HepG2 (cell line): ENCODE measurements around the gene ACADS. TPM values are rescaled to one million over a fixed set of nuclear protein-coding genes. Genes with fewer than 3 reads are reported as not detected.
A peak's percentile ranks its signal among the peaks of the same experiment; 100 is the strongest.

Experiments used
- ATF7-NPFF ChIP-seq: sonication (generic); formaldehyde crosslinking; IDR thresholded peaks from 2 replicates; pipeline ENCODE4 v1.8.1; 2023; ENCODE audit warnings: mild to moderate bottlenecking, low read depth, missing genetic modification reagents, moderate library complexity
- BHLHE40 ChIP-seq: IDR thresholded peaks from 2 replicates; pipeline ENCODE4 v1.6.1; 2011; ENCODE audit warnings: low read length, improper control_type of control experiment
- HIVEP1 ChIP-seq: sonication (generic); formaldehyde crosslinking; IDR thresholded peaks from 2 replicates; pipeline ENCODE4 v1.4.0; 2020; ENCODE audit warnings: mild to moderate bottlenecking, missing genetic modification reagents
- KDM3A ChIP-seq: IDR thresholded peaks from 2 replicates; pipeline ENCODE4 v1.6.1; 2018; ENCODE audit warnings: low read depth, missing compliant biosample characterization
- MBD4 ChIP-seq: IDR thresholded peaks from 2 replicates; pipeline ENCODE4 v1.6.1; 2012; ENCODE audit warnings: low read length, inconsistent platforms, borderline replicate concordance
- PHF5A ChIP-seq: IDR thresholded peaks from one replicate; pipeline ENCODE4 v1.6.1; 2018; ENCODE audit warnings: low read depth, missing genetic modification reagents; ENCODE audit not compliant: unreplicated experiment
- POGK ChIP-seq: sonication (generic); formaldehyde crosslinking; conservative IDR thresholded peaks from 2 replicates; pipeline ENCODE4 v1.8.0; 2022; ENCODE audit warnings: mild to moderate bottlenecking, moderate library complexity, missing genetic modification reagents
- RNF219 ChIP-seq: sonication (generic); formaldehyde crosslinking; IDR thresholded peaks from 2 replicates; pipeline ENCODE4 v1.5.0; 2020; ENCODE audit warnings: mild to moderate bottlenecking, missing genetic modification reagents
- WIZ ChIP-seq: sonication (generic); formaldehyde crosslinking; IDR thresholded peaks from 2 replicates; pipeline ENCODE4 v1.5.1; 2020; ENCODE audit warnings: mild to moderate bottlenecking, missing genetic modification reagents
- XRCC5 ChIP-seq: fragments of 200-400 bp; formaldehyde crosslinking; optimal IDR thresholded peaks from 2 replicates; pipeline ENCODE3; 2017; ENCODE audit warnings: mild to moderate bottlenecking, low read length
- YEATS4 ChIP-seq: sonication (generic); formaldehyde crosslinking; IDR thresholded peaks from 2 replicates; pipeline ENCODE4 v1.4.0; 2020; ENCODE audit warnings: missing genetic modification reagents, borderline replicate concordance
- ZBTB25 ChIP-seq: IDR thresholded peaks from 2 replicates; pipeline ENCODE4 v1.6.1; 2018; ENCODE audit warnings: missing genetic modification reagents
- ZGPAT ChIP-seq: IDR thresholded peaks from 2 replicates; pipeline ENCODE4 v1.6.1; 2016; ENCODE audit warnings: mild to moderate bottlenecking
- ZNF12 ChIP-seq: sonication (generic); formaldehyde crosslinking; IDR thresholded peaks from 2 replicates; pipeline ENCODE4 v1.5.0; 2020; ENCODE audit warnings: missing genetic modification reagents
- ZNF337 ChIP-seq: sonication (generic); formaldehyde crosslinking; IDR thresholded peaks from 2 replicates; pipeline ENCODE4 v1.5.1; 2020; ENCODE audit warnings: missing genetic modification reagents, low read depth, mild to moderate bottlenecking, borderline replicate concordance
- ZNF687 ChIP-seq: sonication (generic); formaldehyde crosslinking; IDR thresholded peaks from 2 replicates; pipeline ENCODE4 v1.5.1; 2020; ENCODE audit warnings: mild to moderate bottlenecking, missing genetic modification reagents, moderate library complexity
- ZNF776 ChIP-seq: sonication (generic); formaldehyde crosslinking; IDR thresholded peaks from 2 replicates; pipeline ENCODE4 v1.4.0; 2020; ENCODE audit warnings: mild to moderate bottlenecking, missing genetic modification reagents
- ZNF879 ChIP-seq: sonication (generic); formaldehyde crosslinking; IDR thresholded peaks from 2 replicates; pipeline ENCODE4 v1.8.1; 2023; ENCODE audit warnings: missing genetic modification reagents
- polyA plus RNA-seq, 8 experiments: library from polyadenylated mRNA; depleted of rRNA in 3 of 8; stranded (reverse) in 7 of 8; unstranded in 1 of 8; fragments of >200 nt; fragmentation: Illumina TruSeq in 4 of 8; extraction: Trizol in 4 of 8; gene quantifications; 2 replicates each; pipeline versions ENCODE4 v1.2.1 to v1.2.3, GENCODE V29; 2011 to 2016; ENCODE audit warnings: low read depth in 4 of 8, missing spikeins in 1 of 8, mixed read lengths in 1 of 8; ENCODE audit not compliant: insufficient read depth in 1 of 8
- total RNA-seq, 5 experiments: library from RNA; depleted of rRNA; stranded (reverse); fragments of >200 nt; fragmentation: Illumina TruSeq; extraction: Trizol; gene quantifications; 2 replicates each; pipeline ENCODE4 v1.2.3, GENCODE V29; 2016; ENCODE audit warnings: low read depth in 1 of 5

Gene ACADS
- total and polyA plus RNA-seq, 2 of the 13 experiments (the other 11 are each of a cell fraction or from before 2014, with no cell fraction given), result 17.4 to 27.7 TPM

- no peak for TF ChIP-seq WIZ (CRISPR knock-in tag)
- no peak for TF ChIP-seq ZNF879 (CRISPR knock-in tag)
- TF ChIP-seq YEATS4 (CRISPR knock-in tag), result peak; percentile 93
- TF ChIP-seq ZNF776 (CRISPR knock-in tag), result no peak
- 0 out of 2 replicates have a peak, but pooled peaks have one; percentile 15 for TF ChIP-seq BHLHE40
- peak; percentile 89 for TF ChIP-seq ATF7-NPFF
- TF ChIP-seq MBD4, result no peak
- peak; percentile 75; the same call in 1 of the 2 replicates for TF ChIP-seq ZGPAT
- peak; percentile 93; the same call in 1 of the 2 replicates for TF ChIP-seq POGK
- 0 out of 2 replicates have a peak, but pooled peaks have one; percentile 30 for TF ChIP-seq KDM3A (CRISPR knock-in tag)
- peak; percentile 85 for TF ChIP-seq XRCC5
- TF ChIP-seq RNF219 (CRISPR knock-in tag), result no peak
- peak; percentile 32; the same call in 1 of the 2 replicates for TF ChIP-seq HIVEP1 (CRISPR knock-in tag)
- TF ChIP-seq ZBTB25, result peak; percentile 91; the same call in 1 of the 2 replicates
- TF ChIP-seq ZNF687 (CRISPR knock-in tag), result peak; percentile 87
- no peak for TF ChIP-seq PHF5A (CRISPR knock-in tag)
- no peak for TF ChIP-seq ZNF12 (CRISPR knock-in tag)
- TF ChIP-seq ZNF337 (CRISPR knock-in tag), result peak; percentile 40; the same call in 1 of the 2 replicates
These were observed 38.7 kb upstream of the ACADS start, which contains the start of gene MLEC (continued) for GRCh38 chr12:120686690-120687577.
